HEK293 (cell line): ENCODE results near the gene RNPS1.

Experiments used
- CTCF ChIP-seq: fragments of 450-650 bp; formaldehyde crosslinking; IDR thresholded peaks from 2 replicates; pipeline ENCODE4 v1.5.1; 2016; ENCODE audit warnings: missing biosample characterization, missing genetic modification characterization
- FEZF1 ChIP-seq: fragments of 450-650 bp; formaldehyde crosslinking; IDR thresholded peaks from 2 replicates; pipeline ENCODE4 v1.5.1; 2016; ENCODE audit warnings: missing biosample characterization, missing genetic modification characterization
- ZBTB10 ChIP-seq: fragments of 450-650 bp; formaldehyde crosslinking; IDR thresholded peaks from 2 replicates; pipeline ENCODE4 v1.5.1; 2016; ENCODE audit warnings: missing biosample characterization, missing genetic modification characterization
- ZFP3 ChIP-seq: fragments of 450-650 bp; formaldehyde crosslinking; IDR thresholded peaks from 2 replicates; pipeline ENCODE4 v1.5.1; 2016; ENCODE audit warnings: low read depth, missing biosample characterization, missing genetic modification characterization
- ZNF140 ChIP-seq: fragments of 450-650 bp; formaldehyde crosslinking; IDR thresholded peaks from 2 replicates; pipeline ENCODE4 v1.5.1; 2016; ENCODE audit warnings: missing biosample characterization, missing genetic modification characterization

GRCh38 chr16:2296661-2297505 lies 29.0 kb upstream of the RNPS1 start:
- TF ChIP-seq ZFP3 = no peak
- no peak for TF ChIP-seq ZNF140
- TF ChIP-seq ZBTB10 = no peak
- TF ChIP-seq FEZF1 (tag by site-specific recombination) = no peak
- TF ChIP-seq CTCF (tag by site-specific recombination) = peak; percentile 42; the same call in 1 of the 2 replicates
